ENCODE measurements around the gene SHISA2. TPM values are rescaled to one million over a fixed set of nuclear protein-coding genes. Genes with fewer than 3 reads are reported as not detected.

The SHISA2 gene
- total RNA-seq, 2 donors from 2014 or later = 1.8 TPM; not detected in 1

DNA sequence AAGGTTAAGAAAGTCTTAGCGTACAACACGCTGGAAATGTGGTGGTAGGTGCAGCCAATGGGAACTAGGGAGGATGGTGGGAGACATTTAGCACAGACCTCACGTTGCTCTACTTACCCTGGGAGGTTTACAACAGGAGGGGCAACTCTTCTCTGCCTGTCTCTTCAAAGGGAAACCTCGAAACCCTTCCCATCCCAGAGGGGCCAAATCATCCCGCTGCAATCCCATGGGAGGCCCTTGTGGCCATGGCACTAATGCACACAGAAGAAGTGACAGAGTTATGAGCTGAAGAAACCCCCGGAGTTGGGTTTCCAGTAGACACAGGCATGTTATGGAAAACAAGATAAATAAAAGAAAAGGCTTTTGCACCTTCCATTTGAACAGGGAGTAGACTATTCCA lies 35.6 kb downstream of the SHISA2 start:
- ATAC-seq = no peak
- no peak for DNase-seq
- no peak for TF ChIP-seq POLR2A (IDR thresholded peaks at IDR 0.05)
- TF ChIP-seq, protein P1, sequence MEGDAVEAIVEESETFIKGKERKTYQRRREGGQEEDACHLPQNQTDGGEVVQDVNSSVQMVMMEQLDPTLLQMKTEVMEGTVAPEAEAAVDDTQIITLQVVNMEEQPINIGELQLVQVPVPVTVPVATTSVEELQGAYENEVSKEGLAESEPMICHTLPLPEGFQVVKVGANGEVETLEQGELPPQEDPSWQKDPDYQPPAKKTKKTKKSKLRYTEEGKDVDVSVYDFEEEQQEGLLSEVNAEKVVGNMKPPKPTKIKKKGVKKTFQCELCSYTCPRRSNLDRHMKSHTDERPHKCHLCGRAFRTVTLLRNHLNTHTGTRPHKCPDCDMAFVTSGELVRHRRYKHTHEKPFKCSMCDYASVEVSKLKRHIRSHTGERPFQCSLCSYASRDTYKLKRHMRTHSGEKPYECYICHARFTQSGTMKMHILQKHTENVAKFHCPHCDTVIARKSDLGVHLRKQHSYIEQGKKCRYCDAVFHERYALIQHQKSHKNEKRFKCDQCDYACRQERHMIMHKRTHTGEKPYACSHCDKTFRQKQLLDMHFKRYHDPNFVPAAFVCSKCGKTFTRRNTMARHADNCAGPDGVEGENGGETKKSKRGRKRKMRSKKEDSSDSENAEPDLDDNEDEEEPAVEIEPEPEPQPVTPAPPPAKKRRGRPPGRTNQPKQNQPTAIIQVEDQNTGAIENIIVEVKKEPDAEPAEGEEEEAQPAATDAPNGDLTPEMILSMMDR (IDR thresholded peaks at IDR 0.05) = no peak
- intact Hi-C loops (cut with DNase I) = no loop called here
- H3K27me3 ChIP-seq = no peaks in the 10 kb centered on the region
- no peaks in the 10 kb centered on the region for H3K36me3 ChIP-seq (replicated peaks in 1 of 2; ENCODE audit: insufficient read depth in 1 of 2, low read depth in 2 of 2)
- peaks cover 25% of the 10 kb centered on the region for H3K4me1 ChIP-seq
- no peak overlapping the region for H3K27ac ChIP-seq
- no peaks in the 10 kb centered on the region for H3K9me3 ChIP-seq
- no peak overlapping the region for H3K4me3 ChIP-seq
- 75 to 83% methylated on average over 6 of the region's 6 CpGs for WGBS, 2 donors

DNA sequence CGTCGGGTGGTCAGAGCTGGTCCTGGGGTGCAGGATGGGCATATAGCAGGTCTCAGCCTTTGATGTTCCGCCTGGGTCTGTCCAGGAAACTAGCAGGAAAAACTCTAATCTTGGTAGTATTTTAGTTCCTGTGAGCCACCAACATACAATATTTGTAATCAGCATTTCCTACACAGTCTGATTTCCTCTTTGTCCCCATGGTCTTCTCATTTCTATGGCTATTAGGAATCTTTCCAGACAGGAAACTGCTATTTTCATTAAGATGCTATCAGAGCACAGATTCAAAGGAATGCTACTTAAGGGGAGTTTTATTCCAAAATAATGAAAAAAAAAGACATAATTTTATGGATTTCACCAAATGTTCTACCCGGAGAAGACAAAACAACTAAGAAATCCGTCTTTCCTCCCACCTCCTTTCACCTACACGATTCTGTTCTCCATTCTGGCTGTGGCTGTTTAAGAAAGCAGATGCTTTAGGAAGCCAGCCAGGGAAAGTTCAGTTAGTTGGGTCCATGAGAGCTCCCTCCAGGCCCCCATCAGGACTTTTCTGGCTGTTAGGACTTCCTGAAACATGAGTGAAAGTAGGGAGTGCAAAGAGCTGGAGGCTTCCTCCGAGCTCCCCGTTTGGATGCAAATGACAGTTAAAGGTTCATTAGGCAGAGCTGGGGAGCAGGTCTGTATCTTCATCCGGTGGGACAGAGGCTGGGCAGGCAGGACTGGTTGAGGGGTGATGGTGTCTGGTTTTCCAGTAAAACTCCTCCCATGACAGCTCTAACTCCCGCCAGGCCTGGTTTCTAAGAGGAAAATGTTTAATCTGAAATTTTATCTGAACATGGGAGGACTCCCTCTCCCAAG lies 36.3 kb downstream of the SHISA2 start:
- Histone ChIP-seq H3K27ac (no peak overlapping the region), H3K9me3 (no peaks in the 10 kb centered on the region), H3K4me1 (peaks cover 21% of the 10 kb centered on the region), H3K36me3 (replicated peaks in 1 of 2; ENCODE audit: insufficient read depth in 1 of 2, low read depth in 2 of 2) (no peaks in the 10 kb centered on the region), H3K27me3 (no peaks in the 10 kb centered on the region), H3K4me3 (no peak overlapping the region)
- DNase-seq (no peak), ATAC-seq (no peak)
- 74 to 75% methylated on average over 10 of the region's 10 CpGs for WGBS, 2 donors
- TF ChIP-seq POLR2A (IDR thresholded peaks at IDR 0.05) = no peak
- TF ChIP-seq, protein P1 (IDR thresholded peaks at IDR 0.05) = no peak
- intact Hi-C loops (cut with DNase I) = no loop called here

DNA sequence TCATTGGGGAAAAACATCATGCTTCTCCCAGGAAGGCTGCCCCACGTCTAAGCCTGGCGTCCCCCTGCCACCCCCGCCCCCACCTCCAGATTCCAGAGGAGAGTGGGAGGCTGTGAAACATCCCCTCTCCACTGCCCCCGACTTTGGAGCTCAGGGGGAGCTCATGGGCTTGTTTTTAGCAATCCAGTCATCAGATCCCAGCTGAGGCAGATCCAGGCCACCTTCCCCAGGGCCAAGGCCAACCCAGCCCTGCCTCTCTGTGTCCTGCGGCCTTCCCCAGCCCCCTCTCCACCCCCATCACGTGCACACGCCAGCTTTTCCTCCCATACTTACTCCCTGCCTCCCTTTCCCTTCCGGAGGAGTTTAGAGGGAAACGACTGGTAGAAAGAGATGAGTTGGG lies 38.8 kb downstream of the SHISA2 start:
- no peaks in the 10 kb centered on the region for H3K36me3 ChIP-seq (replicated peaks in 1 of 2; ENCODE audit: insufficient read depth in 1 of 2, low read depth in 2 of 2)
- no peak for ATAC-seq
- intact Hi-C loops (cut with DNase I) = no loop called here
- DNase-seq = no peak
- H3K4me3 ChIP-seq = no peak overlapping the region
- TF ChIP-seq, protein P1 (IDR thresholded peaks at IDR 0.05) = no peak
- TF ChIP-seq POLR2A (IDR thresholded peaks at IDR 0.05) = no peak
- no peaks in the 10 kb centered on the region for H3K9me3 ChIP-seq
- WGBS, 2 donors = 64 to 69% methylated on average over 8 to 9 of the region's 9 CpGs
- H3K4me1 ChIP-seq = peaks cover 8% of the 10 kb centered on the region
- no peak overlapping the region for H3K27ac ChIP-seq
- no peaks in the 10 kb centered on the region for H3K27me3 ChIP-seq

GRCh38 chr13:26011996-26012821 lies 39.6 kb downstream of the SHISA2 start:
- Histone ChIP-seq H3K36me3 (replicated peaks in 1 of 2; ENCODE audit: insufficient read depth in 1 of 2, low read depth in 2 of 2) (no peaks in the 10 kb centered on the region), H3K9me3 (no peaks in the 10 kb centered on the region), H3K27ac (no peak overlapping the region), H3K27me3 (no peaks in the 10 kb centered on the region), H3K4me1 (peaks cover under 1% of the 10 kb centered on the region), H3K4me3 (no peak overlapping the region)
- DNase-seq (no peak), ATAC-seq (no peak)
- WGBS, 2 donors = 57 to 59% methylated on average over 49 to 50 of the region's 53 CpGs
- intact Hi-C loops (cut with DNase I) = no loop called here
- TF ChIP-seq, protein P1 (IDR thresholded peaks at IDR 0.05) = no peak
- no peak for TF ChIP-seq POLR2A (IDR thresholded peaks at IDR 0.05)
